Adrenal gland (tissue), 5 donors: ENCODE results near the gene EXTL2.
"Not testable (repeated sequence)": the region's sequence is repeated elsewhere in the genome, so short reads cannot be mapped to it uniquely, and the experiment has no call there.

Source experiments
- POLR2A ChIP-seq, 2 donors: fragments of 450-650 bp; IDR thresholded peaks; one replicate each; pipeline ENCODE4 v1.6.1; 2017; ENCODE audit warnings: antibody characterized with exemption in 2 of 2, mild to moderate bottlenecking in 2 of 2, moderate library complexity in 1 of 2
- TF ChIP-seq, protein P1 (sequence below), 6 experiments: fragments of 450-650 bp in 4 of 6; fragments of 200-600 bp in 2 of 6; sonication (generic) in 1 of 6; IDR thresholded peaks; 1 replicate in 5 of 6; 2 replicates in 1 of 6; pipeline versions ENCODE4 v1.5.1 to v1.8.0; 2016 to 2021; ENCODE audit warnings: antibody characterized with exemption in 6 of 6, mild to moderate bottlenecking in 2 of 6, moderate library complexity in 1 of 6
- donor health status: DM: no; HTN: no; CAD: no.

DNA sequence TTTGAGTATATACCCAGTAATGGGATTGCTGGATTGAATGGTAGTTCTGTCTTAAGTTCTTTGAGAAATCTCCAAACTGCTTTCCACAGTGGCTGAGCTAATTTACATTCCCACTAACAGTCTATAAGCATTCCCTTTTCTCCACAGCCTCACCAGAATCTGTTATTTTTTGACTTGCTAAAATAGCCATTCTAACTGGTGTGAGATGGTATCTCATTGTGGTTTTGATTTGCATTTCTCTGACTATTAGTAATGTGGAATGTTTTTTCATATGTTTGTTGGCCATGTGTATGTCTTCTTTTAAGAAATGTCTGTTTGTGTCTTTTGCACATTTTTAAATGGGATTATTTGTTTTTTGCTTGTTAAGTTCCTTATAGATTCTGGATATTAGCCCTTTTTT is 39.5 kb downstream of the EXTL2 start:
- TF ChIP-seq, protein P1, sequence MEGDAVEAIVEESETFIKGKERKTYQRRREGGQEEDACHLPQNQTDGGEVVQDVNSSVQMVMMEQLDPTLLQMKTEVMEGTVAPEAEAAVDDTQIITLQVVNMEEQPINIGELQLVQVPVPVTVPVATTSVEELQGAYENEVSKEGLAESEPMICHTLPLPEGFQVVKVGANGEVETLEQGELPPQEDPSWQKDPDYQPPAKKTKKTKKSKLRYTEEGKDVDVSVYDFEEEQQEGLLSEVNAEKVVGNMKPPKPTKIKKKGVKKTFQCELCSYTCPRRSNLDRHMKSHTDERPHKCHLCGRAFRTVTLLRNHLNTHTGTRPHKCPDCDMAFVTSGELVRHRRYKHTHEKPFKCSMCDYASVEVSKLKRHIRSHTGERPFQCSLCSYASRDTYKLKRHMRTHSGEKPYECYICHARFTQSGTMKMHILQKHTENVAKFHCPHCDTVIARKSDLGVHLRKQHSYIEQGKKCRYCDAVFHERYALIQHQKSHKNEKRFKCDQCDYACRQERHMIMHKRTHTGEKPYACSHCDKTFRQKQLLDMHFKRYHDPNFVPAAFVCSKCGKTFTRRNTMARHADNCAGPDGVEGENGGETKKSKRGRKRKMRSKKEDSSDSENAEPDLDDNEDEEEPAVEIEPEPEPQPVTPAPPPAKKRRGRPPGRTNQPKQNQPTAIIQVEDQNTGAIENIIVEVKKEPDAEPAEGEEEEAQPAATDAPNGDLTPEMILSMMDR (IDR thresholded peaks at IDR 0.05) = not testable (repeated sequence)
- TF ChIP-seq POLR2A (IDR thresholded peaks at IDR 0.05) = not testable (repeated sequence)
